ENCODE results near the gene HHIPL1.

GRCh38 chr14:99713972-99714371 lies 69.0 kb downstream of the HHIPL1 start:
- TF ChIP-seq, protein P1, sequence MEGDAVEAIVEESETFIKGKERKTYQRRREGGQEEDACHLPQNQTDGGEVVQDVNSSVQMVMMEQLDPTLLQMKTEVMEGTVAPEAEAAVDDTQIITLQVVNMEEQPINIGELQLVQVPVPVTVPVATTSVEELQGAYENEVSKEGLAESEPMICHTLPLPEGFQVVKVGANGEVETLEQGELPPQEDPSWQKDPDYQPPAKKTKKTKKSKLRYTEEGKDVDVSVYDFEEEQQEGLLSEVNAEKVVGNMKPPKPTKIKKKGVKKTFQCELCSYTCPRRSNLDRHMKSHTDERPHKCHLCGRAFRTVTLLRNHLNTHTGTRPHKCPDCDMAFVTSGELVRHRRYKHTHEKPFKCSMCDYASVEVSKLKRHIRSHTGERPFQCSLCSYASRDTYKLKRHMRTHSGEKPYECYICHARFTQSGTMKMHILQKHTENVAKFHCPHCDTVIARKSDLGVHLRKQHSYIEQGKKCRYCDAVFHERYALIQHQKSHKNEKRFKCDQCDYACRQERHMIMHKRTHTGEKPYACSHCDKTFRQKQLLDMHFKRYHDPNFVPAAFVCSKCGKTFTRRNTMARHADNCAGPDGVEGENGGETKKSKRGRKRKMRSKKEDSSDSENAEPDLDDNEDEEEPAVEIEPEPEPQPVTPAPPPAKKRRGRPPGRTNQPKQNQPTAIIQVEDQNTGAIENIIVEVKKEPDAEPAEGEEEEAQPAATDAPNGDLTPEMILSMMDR (conservative IDR thresholded peaks at IDR 0.05; ENCODE audit: low read depth, low read length) = no peak
- TF ChIP-seq EZH2 (IDR thresholded peaks at IDR 0.05; ENCODE audit: borderline replicate concordance, low read depth, low read length, poor library complexity, severe bottlenecking) = no peak

Data from A673 (cell line).